22Rv1 (cell line): Measurements from ENCODE around the gene NPAS2.
A peak's percentile ranks its signal among the peaks of the same experiment; 100 is the strongest.

Source experiments
- ZFX ChIP-seq: fragments of 450-650 bp; IDR thresholded peaks from 2 replicates; pipeline ENCODE4 v1.6.1; 2017; ENCODE audit warnings: antibody characterized with exemption, borderline replicate concordance
- TF ChIP-seq, protein P1 (sequence below): fragments of 450-650 bp; IDR thresholded peaks from 2 replicates; pipeline ENCODE4 v1.5.1; 2017; ENCODE audit warnings: mild to moderate bottlenecking

DNA sequence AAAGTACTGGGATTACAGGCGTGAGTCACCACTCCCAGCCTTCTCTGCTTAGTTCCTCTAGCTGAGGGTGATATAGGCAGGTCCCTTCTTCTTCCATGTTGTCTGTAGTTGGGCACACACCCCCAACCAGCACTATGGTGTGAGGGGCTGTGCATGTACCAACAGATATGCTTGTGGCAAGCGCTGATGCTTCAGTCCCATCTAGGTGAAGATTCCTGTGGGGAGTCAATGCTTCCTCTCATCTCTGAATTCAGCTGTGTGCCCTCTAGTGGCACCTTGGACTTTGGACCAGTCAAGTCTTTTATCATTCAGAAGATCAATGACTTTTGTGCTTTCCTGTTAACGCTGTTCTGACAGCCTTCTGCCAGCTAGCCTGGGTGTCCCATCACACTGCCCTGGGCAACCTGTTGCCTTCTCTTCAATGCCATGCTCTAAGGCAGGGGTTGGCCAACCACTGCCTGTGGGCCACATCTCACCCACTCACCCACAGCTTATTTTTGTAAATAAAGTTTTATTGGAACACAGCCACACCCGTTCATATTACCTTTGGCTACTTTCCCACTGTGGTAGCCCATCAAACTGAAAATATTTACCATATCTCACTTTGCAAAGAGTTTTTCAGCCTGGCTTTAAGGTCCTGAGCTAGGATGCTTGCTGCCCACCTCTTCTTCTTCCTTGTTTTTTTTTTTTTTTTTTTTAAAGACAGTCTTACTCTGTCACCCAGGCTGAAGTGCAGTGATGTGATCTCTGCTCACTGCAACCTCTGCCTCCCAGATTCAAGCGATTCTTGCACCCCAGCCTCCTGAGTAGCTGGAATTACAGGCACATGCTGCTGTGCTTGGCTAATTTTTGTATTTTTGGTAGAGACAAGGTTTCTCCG is 51.0 kb downstream of the NPAS2 start:
- TF ChIP-seq, protein P1, sequence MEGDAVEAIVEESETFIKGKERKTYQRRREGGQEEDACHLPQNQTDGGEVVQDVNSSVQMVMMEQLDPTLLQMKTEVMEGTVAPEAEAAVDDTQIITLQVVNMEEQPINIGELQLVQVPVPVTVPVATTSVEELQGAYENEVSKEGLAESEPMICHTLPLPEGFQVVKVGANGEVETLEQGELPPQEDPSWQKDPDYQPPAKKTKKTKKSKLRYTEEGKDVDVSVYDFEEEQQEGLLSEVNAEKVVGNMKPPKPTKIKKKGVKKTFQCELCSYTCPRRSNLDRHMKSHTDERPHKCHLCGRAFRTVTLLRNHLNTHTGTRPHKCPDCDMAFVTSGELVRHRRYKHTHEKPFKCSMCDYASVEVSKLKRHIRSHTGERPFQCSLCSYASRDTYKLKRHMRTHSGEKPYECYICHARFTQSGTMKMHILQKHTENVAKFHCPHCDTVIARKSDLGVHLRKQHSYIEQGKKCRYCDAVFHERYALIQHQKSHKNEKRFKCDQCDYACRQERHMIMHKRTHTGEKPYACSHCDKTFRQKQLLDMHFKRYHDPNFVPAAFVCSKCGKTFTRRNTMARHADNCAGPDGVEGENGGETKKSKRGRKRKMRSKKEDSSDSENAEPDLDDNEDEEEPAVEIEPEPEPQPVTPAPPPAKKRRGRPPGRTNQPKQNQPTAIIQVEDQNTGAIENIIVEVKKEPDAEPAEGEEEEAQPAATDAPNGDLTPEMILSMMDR = peak; percentile 55
- TF ChIP-seq ZFX = no peak
